Esophagus muscularis mucosa (tissue), 4 donors: Measurements from ENCODE around the gene SLC7A6.

Experiments used
- CTCF ChIP-seq, 3 experiments: fragments of 200-600 bp in 2 of 3; fragments of 450-650 bp in 1 of 3; sonication (generic) in 2 of 3; IDR thresholded peaks; one replicate each; pipeline ENCODE4 v1.5.1; 2017 to 2019; ENCODE audit warnings: antibody characterized with exemption in 3 of 3, mild to moderate bottlenecking in 2 of 3, moderate library complexity in 1 of 3
- EP300 ChIP-seq: sonication (generic); formaldehyde crosslinking; IDR thresholded peaks from one replicate; pipeline ENCODE4 v1.6.1; 2017; ENCODE audit warnings: antibody characterized with exemption
- POLR2A ChIP-seq: fragments of 450-650 bp; IDR thresholded peaks from one replicate; pipeline ENCODE4 v1.6.1; 2017; ENCODE audit warnings: antibody characterized with exemption, moderate library complexity, mild to moderate bottlenecking, low read depth
- POLR2AphosphoS5 ChIP-seq, 2 donors: sonication (generic); formaldehyde crosslinking; IDR thresholded peaks; one replicate each; pipeline ENCODE4 v1.6.1; 2017; ENCODE audit warnings: antibody characterized with exemption in 2 of 2

- TF ChIP-seq POLR2A, result no peak
- peak; percentile 89 to 91 (median 89) for TF ChIP-seq CTCF (IDR thresholded peaks at IDR 0.05)
- TF ChIP-seq EP300, result no peak
- TF ChIP-seq POLR2AphosphoS5 (IDR thresholded peaks at IDR 0.05), result peak in 1 of 2 donors; percentile 12
Observed at GRCh38 chr16:68229431-68230175, 34.7 kb upstream of the SLC7A6 start.
